GM19397 (cell line): ENCODE results near the gene C9orf57.
"Not testable (repeated sequence)": the region's sequence is repeated elsewhere in the genome, so short reads cannot be mapped to it uniquely, and the experiment has no call there.

Experiments
- ATAC-seq: cut with Tn5 transposase; IDR thresholded peaks from one replicate; pipeline ENCODE4 v1.9.1; 2021; ENCODE audit warnings: mild to moderate bottlenecking, moderate library complexity; ENCODE audit not compliant: unreplicated experiment

C9orf57 gene

DNA sequence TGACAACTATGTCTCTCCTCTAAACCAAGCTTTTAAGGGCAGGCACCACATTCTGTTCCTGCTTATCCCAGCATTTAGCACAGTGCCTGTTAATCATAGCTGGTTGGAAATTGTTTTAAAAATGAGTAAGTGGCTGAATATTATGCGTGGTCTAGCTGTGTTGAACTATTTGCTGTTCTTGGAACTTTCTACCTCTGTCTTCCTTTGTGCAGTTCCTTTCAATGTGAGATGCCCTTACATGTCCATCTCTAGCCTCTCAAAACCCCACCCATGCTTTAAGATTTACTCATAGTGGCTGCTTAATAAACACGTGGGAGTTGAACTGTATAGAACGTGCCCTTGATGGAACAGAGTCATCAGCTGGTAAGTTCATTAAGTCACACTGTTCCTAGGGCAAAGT, 34.5 kb downstream of the C9orf57 start:
- no peak for ATAC-seq

DNA sequence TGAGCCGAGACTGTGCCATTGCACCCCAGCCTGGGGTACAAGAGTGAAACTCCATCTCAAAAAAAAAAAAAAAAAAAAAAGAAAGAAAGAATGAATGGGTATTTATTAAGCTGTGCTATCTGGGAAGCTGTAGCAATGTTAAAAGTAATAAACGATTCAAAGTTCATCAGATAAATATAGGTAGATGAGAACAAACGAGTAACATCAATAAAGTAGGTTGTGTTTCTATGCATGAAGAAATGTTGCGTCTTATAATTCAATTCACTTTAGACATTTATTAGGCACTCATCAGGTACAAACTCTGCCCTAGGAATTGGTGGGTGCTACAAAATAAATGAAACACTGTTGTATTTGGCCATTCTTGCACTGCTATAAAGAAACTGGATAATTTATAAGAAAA, 36.8 kb downstream of the C9orf57 start:
- no peak for ATAC-seq

DNA sequence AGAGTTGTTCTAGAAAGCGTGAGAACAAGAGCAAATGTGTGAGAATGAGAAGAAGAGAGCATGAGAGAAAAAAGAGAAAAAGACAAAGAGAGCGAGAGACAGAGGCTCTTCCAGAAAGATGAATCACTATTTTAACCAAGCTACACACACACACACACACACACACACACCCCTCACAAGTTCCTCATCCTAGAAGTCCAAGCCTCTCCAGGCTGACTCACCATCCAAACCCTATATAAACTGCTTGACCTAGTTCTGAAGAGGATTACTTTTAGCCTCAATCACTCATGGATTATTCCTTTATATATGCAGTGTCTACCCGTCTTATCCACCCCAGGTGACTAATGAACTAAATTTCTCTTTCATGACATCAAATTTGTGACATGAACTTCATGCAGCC, 37.6 kb downstream of the C9orf57 start:
- ATAC-seq: no peak

DNA sequence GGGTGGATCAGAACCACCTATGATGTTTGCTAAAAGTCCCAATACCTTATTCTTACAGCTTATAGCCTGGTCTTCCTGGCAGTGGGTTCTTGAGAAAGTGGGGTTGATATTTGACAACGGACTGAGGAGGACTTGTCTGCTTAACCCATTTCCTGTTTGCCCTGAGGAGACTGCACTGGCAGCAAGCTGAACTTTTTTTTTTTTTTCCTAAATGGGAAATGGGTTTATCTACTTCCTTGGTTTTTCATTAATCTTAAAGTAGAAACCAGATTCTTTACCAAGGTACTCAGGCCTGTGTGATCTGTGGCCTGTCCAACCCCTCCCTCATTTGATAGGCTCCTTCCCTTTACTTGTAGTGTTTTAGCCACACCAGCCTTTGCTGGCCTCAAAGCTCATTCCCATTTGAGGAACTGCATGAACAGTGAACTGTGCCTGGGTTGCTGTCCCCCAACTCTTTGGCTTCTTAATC, 47.1 kb downstream of the C9orf57 start:
- ATAC-seq: no peak

DNA sequence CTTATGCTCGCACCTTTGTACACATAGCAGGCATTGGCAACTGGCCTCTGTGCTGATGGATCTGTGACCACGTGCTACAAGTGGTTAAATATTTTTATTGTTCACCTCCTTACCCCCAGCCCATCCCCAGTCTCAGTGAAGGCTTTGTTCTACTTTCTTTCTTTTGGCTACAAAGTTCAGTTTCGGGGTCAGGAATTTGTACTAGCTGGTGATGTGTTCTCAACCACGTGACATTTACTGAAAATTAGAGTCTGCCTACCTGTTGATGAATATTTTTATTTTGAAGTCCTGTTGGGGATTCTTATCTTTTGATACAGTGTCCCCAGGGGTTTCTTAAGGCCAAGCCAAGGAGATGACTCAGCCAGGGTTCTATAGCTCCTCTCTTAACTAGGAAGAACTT, 47.8 kb downstream of the C9orf57 start:
- ATAC-seq: no peak

DNA sequence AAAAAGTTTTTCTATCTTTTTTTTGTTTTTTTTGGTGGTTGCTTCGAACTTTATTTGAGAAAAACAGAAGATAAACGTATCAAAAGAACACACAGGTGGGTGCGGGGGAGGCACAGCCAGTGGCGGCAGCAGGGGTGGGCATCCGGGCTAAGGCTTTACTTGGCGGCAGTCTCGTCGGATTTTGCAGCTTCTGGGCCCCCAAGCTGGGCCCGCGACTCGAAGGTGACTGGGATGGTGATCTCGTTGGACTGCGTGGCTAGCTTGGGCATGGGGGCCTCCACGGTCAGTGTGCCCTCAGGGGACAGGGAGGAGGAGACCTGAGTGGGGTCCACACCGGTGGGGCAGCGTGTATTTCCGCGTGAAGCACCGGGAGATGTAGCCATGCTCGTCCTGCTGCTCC, 52.7 kb downstream of the C9orf57 start:
- ATAC-seq: not testable (repeated sequence)

DNA sequence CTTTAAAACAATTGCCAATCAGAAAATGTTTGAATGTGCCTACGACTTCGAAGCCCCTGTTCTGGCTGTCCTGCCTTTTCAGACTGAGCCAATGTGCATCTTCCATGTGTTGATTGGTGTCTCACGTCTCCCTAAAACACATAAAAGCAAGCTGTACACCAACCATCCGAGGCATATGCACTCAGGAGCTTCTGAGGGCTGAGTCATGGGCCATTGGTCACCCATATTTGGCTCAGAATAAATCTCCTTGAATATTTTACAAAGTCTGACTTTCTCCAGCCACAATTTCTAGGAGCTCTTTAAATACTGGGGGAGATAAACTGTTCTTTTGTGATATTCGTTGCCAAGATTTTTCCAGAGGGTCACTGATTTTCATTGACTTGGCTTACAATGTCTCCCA, 53.9 kb downstream of the C9orf57 start:
- no peak for ATAC-seq

DNA sequence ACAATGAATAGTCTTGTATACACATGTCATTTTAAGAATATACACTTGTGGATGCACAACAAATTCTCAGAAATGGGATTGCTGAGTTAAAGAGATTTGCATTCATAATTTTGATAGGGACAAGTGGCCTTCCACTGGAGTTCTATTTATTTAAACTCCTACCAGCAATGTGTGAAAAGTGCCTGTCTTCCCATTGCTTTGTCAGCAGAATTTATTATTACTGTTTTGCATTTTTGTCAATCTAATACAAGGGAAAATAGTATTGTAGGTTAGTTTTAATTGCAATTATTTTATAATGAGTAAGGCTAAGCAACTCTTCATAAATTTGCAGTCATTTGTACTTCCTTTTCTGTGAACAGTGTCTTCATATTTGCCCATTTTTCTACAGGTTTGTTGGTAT, 55.0 kb downstream of the C9orf57 start:
- no peak for ATAC-seq
